Smooth muscle cell (in vitro differentiated cells): ENCODE measurements around the gene ISL1. TPM values are rescaled to one million over a fixed set of nuclear protein-coding genes. Genes with fewer than 3 reads are reported as not detected.

Experiments
- DNase-seq: peaks from one replicate; lab custom pipeline; 2025; ENCODE audit not compliant: unreplicated experiment; lab: John Stamatoyannopoulos, UW
- H2AFZ ChIP-seq: fragments of 200-600 bp; sonication (generic); 2 replicates; pipeline ENCODE4 v1.6.0; 2016; ENCODE audit warnings: antibody characterized with exemption, low read depth, mild to moderate bottlenecking
- H3F3A ChIP-seq: fragments of 200-600 bp; sonication (generic); 2 replicates; pipeline ENCODE4 v1.6.0; 2017; ENCODE audit warnings: antibody characterized with exemption, low read depth
- H3K27ac ChIP-seq: fragments of 200-600 bp; sonication (generic); 2 replicates; pipeline ENCODE4 v1.5.1; 2016; ENCODE audit warnings: low read depth, mild to moderate bottlenecking
- H3K27me3 ChIP-seq: fragments of 200-600 bp; sonication (generic); 2 replicates; pipeline ENCODE4 v1.6.1; 2016; ENCODE audit warnings: low read depth, mild to moderate bottlenecking
- H3K36me3 ChIP-seq: fragments of 200-600 bp; sonication (generic); 2 replicates; pipeline ENCODE4 v1.5.1; 2016; ENCODE audit warnings: low read depth
- H3K4me1 ChIP-seq: fragments of 200-600 bp; sonication (generic); 2 replicates; pipeline ENCODE4 v1.5.1; 2016; ENCODE audit warnings: low read depth
- H3K4me2 ChIP-seq: fragments of 200-600 bp; sonication (generic); 2 replicates; pipeline ENCODE4 v1.6.0; 2016; ENCODE audit warnings: mild to moderate bottlenecking
- H3K4me3 ChIP-seq: fragments of 200-600 bp; sonication (generic); 2 replicates; pipeline ENCODE4 v1.5.1; 2016; ENCODE audit warnings: mild to moderate bottlenecking
- H3K79me2 ChIP-seq: fragments of 200-600 bp; sonication (generic); 2 replicates; pipeline ENCODE4 v1.6.0; 2016; ENCODE audit warnings: low read depth, mild to moderate bottlenecking
- H3K9ac ChIP-seq: fragments of 200-600 bp; sonication (generic); 2 replicates; pipeline ENCODE4 v1.6.0; 2016; ENCODE audit warnings: low read depth
- H3K9me3 ChIP-seq: fragments of 200-600 bp; sonication (generic); replicated peaks from 2 replicates; pipeline ENCODE4 v1.5.1; 2016; ENCODE audit warnings: low read depth
- H4K20me1 ChIP-seq: fragments of 200-600 bp; sonication (generic); 2 replicates; pipeline ENCODE4 v1.6.0; 2016; ENCODE audit warnings: low read depth
- CTCF ChIP-seq: fragments of 200-600 bp; sonication (generic); IDR thresholded peaks from 2 replicates; pipeline ENCODE4 v1.5.1; 2017; ENCODE audit warnings: borderline replicate concordance, mild to moderate bottlenecking, antibody characterized with exemption; ENCODE audit not compliant: insufficient read depth, poor library complexity, severe bottlenecking
- WGBS: methylation state at CpG from one replicate; pipeline ENCODE4 v1.1.7; 2016; ENCODE audit warnings: low lambda C conversion rate; 5-methylcytosine and 5-hydroxymethylcytosine counted together
- polyA plus RNA-seq: library from polyadenylated mRNA; unstranded; fragments of >200 nt; fragmentation: Nextera tagmentation; extraction: Ambion mirVana; gene quantifications from 2 replicates; pipeline ENCODE4 v1.2.1, GENCODE V29; 2016
- total RNA-seq: library from RNA; depleted of rRNA; stranded (reverse); fragments of >200 nt; gene quantifications from 2 replicates; pipeline ENCODE4 v1.2.3, GENCODE V29; 2014

Gene ISL1
- total and polyA plus RNA-seq, 2 experiments from 2014 or later: 3.6 to 16.0 TPM

- TF ChIP-seq CTCF: no peak
- no peak overlapping the region for H3K27ac ChIP-seq
- no peak overlapping the region for H3K4me2 ChIP-seq
- 70% methylated on average over 2 of the region's 2 CpGs for WGBS
- H3K4me3 ChIP-seq: no peak overlapping the region
- no peaks in the 10 kb centered on the region for H3K27me3 ChIP-seq
- H3K9me3 ChIP-seq: no peaks in the 10 kb centered on the region
- H2AFZ ChIP-seq: no peak overlapping the region
- H3K4me1 ChIP-seq: no peaks in the 10 kb centered on the region
- no peaks in the 10 kb centered on the region for H3K36me3 ChIP-seq
- no peaks in the 10 kb centered on the region for H3K79me2 ChIP-seq
- H4K20me1 ChIP-seq: no peaks in the 10 kb centered on the region
- H3F3A ChIP-seq: no peaks in the 10 kb centered on the region
- H3K9ac ChIP-seq: no peak overlapping the region
- no peak for DNase-seq
Measured at GRCh38 chr5:51414516-51414915, 31.3 kb downstream of the ISL1 start.

- no peak overlapping the region for H2AFZ ChIP-seq
- no peak overlapping the region for H3K27ac ChIP-seq
- H3K4me1 ChIP-seq: no peaks in the 10 kb centered on the region
- TF ChIP-seq CTCF: no peak
- no peaks in the 10 kb centered on the region for H3F3A ChIP-seq
- no peaks in the 10 kb centered on the region for H3K27me3 ChIP-seq
- H3K9me3 ChIP-seq: no peaks in the 10 kb centered on the region
- H4K20me1 ChIP-seq: no peaks in the 10 kb centered on the region
- H3K36me3 ChIP-seq: no peaks in the 10 kb centered on the region
- H3K9ac ChIP-seq: no peak overlapping the region
- WGBS: 81% methylated on average over 3 of the region's 3 CpGs
- H3K79me2 ChIP-seq: no peaks in the 10 kb centered on the region
- no peak overlapping the region for H3K4me2 ChIP-seq
- no peak overlapping the region for H3K4me3 ChIP-seq
- no peak for DNase-seq
Measured at GRCh38 chr5:51416149-51416548, 32.9 kb downstream of the ISL1 start.

GRCh38 chr5:51433052-51433710 is 49.9 kb downstream of the ISL1 start:
- H3K27me3 ChIP-seq: no peaks in the 10 kb centered on the region
- no peak overlapping the region for H2AFZ ChIP-seq
- WGBS: 84% methylated on average over 3 of the region's 3 CpGs
- no peaks in the 10 kb centered on the region for H4K20me1 ChIP-seq
- no peaks in the 10 kb centered on the region for H3K9me3 ChIP-seq
- peak overlapping the region; percentile 11 for H3K27ac ChIP-seq
- H3K4me2 ChIP-seq: no peak overlapping the region
- H3K79me2 ChIP-seq: no peaks in the 10 kb centered on the region
- H3K36me3 ChIP-seq: no peaks in the 10 kb centered on the region
- TF ChIP-seq CTCF: no peak
- H3K4me3 ChIP-seq: no peak overlapping the region
- no peaks in the 10 kb centered on the region for H3F3A ChIP-seq
- DNase-seq: no peak
- no peaks in the 10 kb centered on the region for H3K4me1 ChIP-seq
- no peak overlapping the region for H3K9ac ChIP-seq

- Histone ChIP-seq H3K9ac (no peak overlapping the region), H3F3A (no peaks in the 10 kb centered on the region), H4K20me1 (no peaks in the 10 kb centered on the region), H3K4me1 (no peaks in the 10 kb centered on the region), H3K4me3 (no peak overlapping the region), H3K27ac (no peak overlapping the region), H3K36me3 (no peaks in the 10 kb centered on the region), H3K4me2 (no peak overlapping the region), H3K9me3 (no peaks in the 10 kb centered on the region), H2AFZ (no peak overlapping the region), H3K27me3 (peaks cover 11% of the 10 kb centered on the region), H3K79me2 (no peaks in the 10 kb centered on the region)
- TF ChIP-seq CTCF: no peak
- no peak for DNase-seq
Measured at GRCh38 chr5:51439232-51439631, 56.0 kb downstream of the ISL1 start.
